ENCODE results near the gene MROH7. TPM values are rescaled to one million over a fixed set of nuclear protein-coding genes. Genes with fewer than 3 reads are reported as not detected.

MROH7 gene
- total RNA-seq, 2 donors from 2014 or later, result 5.2 to 18.0 TPM

- 98% methylated on average over 9 of the region's 9 CpGs for WGBS
- H3K27me3 ChIP-seq (replicated peaks; ENCODE audit: insufficient read depth), result no peaks in the 10 kb centered on the region
- no peaks in the 10 kb centered on the region for H3K4me1 ChIP-seq (replicated peaks)
- H3K9me3 ChIP-seq, result no peaks in the 10 kb centered on the region
- no peak overlapping the region for H3K27ac ChIP-seq
- intact Hi-C loops (cut with DNase I), result no loop called here
- no peak for DNase-seq (ENCODE audit: low spot score)
- no peak for TF ChIP-seq POLR2AphosphoS5 (IDR thresholded peaks at IDR 0.05)
- no peak for TF ChIP-seq CTCF (IDR thresholded peaks at IDR 0.05)
- TF ChIP-seq POLR2A (IDR thresholded peaks at IDR 0.05), result no peak
- H3K4me3 ChIP-seq, result no peak overlapping the region
- no peaks in the 10 kb centered on the region for H3K36me3 ChIP-seq
Observed at GRCh38 chr1:54701066-54701465, 59.5 kb downstream of the MROH7 start.

- no peak for DNase-seq (ENCODE audit: low spot score)
- TF ChIP-seq POLR2AphosphoS5 (IDR thresholded peaks at IDR 0.05) (no peak), POLR2A (IDR thresholded peaks at IDR 0.05) (no peak), CTCF (IDR thresholded peaks at IDR 0.05) (no peak)
- H3K4me1 ChIP-seq (replicated peaks), result no peaks in the 10 kb centered on the region
- no peaks in the 10 kb centered on the region for H3K9me3 ChIP-seq
- 89% methylated on average over 10 of the region's 11 CpGs for WGBS
- H3K36me3 ChIP-seq, result no peaks in the 10 kb centered on the region
- intact Hi-C loops (cut with DNase I), result no loop called here
- no peaks in the 10 kb centered on the region for H3K27me3 ChIP-seq (replicated peaks; ENCODE audit: insufficient read depth)
- no peak overlapping the region for H3K27ac ChIP-seq
- no peak overlapping the region for H3K4me3 ChIP-seq
Observed at GRCh38 chr1:54701996-54702395, 60.4 kb downstream of the MROH7 start.

GRCh38 chr1:54703471-54703870 lies 61.9 kb downstream of the MROH7 start:
- Histone ChIP-seq H3K36me3 (no peaks in the 10 kb centered on the region), H3K27me3 (replicated peaks; ENCODE audit: insufficient read depth) (no peaks in the 10 kb centered on the region), H3K4me3 (no peak overlapping the region), H3K4me1 (replicated peaks) (no peaks in the 10 kb centered on the region), H3K9me3 (no peaks in the 10 kb centered on the region), H3K27ac (no peak overlapping the region)
- intact Hi-C loops (cut with DNase I), result no loop called here
- no peak for DNase-seq (ENCODE audit: low spot score)
- WGBS, result 92% methylated on average over 10 of the region's 10 CpGs
- TF ChIP-seq CTCF (IDR thresholded peaks at IDR 0.05), result no peak
- TF ChIP-seq POLR2A (IDR thresholded peaks at IDR 0.05), result no peak
- TF ChIP-seq POLR2AphosphoS5 (IDR thresholded peaks at IDR 0.05), result no peak

- TF ChIP-seq POLR2AphosphoS5 (IDR thresholded peaks at IDR 0.05) (no peak), POLR2A (IDR thresholded peaks at IDR 0.05) (no peak), CTCF (IDR thresholded peaks at IDR 0.05) (no peak)
- no peak for DNase-seq (ENCODE audit: low spot score)
- H3K4me3 ChIP-seq, result no peak overlapping the region
- no peaks in the 10 kb centered on the region for H3K4me1 ChIP-seq (replicated peaks)
- no peaks in the 10 kb centered on the region for H3K9me3 ChIP-seq
- no peak overlapping the region for H3K27ac ChIP-seq
- no peaks in the 10 kb centered on the region for H3K27me3 ChIP-seq (replicated peaks; ENCODE audit: insufficient read depth)
- intact Hi-C loops (cut with DNase I), result no loop called here
- 80% methylated on average over 2 of the region's 2 CpGs for WGBS
- H3K36me3 ChIP-seq, result no peaks in the 10 kb centered on the region
Observed at GRCh38 chr1:54705153-54705552, 63.6 kb downstream of the MROH7 start.

GRCh38 chr1:54706419-54706818 lies 64.8 kb downstream of the MROH7 start:
- TF ChIP-seq POLR2AphosphoS5 (IDR thresholded peaks at IDR 0.05), result no peak
- no peak for TF ChIP-seq POLR2A (IDR thresholded peaks at IDR 0.05)
- TF ChIP-seq CTCF (IDR thresholded peaks at IDR 0.05), result no peak
- no peaks in the 10 kb centered on the region for H3K27me3 ChIP-seq (replicated peaks; ENCODE audit: insufficient read depth)
- H3K27ac ChIP-seq, result no peak overlapping the region
- H3K36me3 ChIP-seq, result no peaks in the 10 kb centered on the region
- no peaks in the 10 kb centered on the region for H3K9me3 ChIP-seq
- no peak overlapping the region for H3K4me3 ChIP-seq
- no peaks in the 10 kb centered on the region for H3K4me1 ChIP-seq (replicated peaks)
- intact Hi-C loops (cut with DNase I), result no loop called here
- 65% methylated on average over 3 of the region's 4 CpGs for WGBS
- DNase-seq (ENCODE audit: low spot score), result no peak
